Fibroblast of gingiva (primary cell): ENCODE results near the gene SIK3.
"Not testable (repeated sequence)": the region's sequence is repeated elsewhere in the genome, so short reads cannot be mapped to it uniquely, and the experiment has no call there.

Source experiments
- DNase-seq: peaks from one replicate; pipeline ENCODE4 v3.0.0-alpha.2; 2011; ENCODE audit warnings: low read depth

Gene SIK3

GRCh38 chr11:117098269-117099232 is at the start of gene SIK3:
TSS of gene SIK3 (minus strand) at chr11:117098428. CDS start at chr11:117098415, 13 bp downstream.
- DNase-seq = peak; percentile 95

- DNase-seq = peak; percentile 22
These were observed 48.3 kb upstream of the SIK3 start for GRCh38 chr11:117146521-117146920.

- peak; percentile 20 for DNase-seq
These were observed 47.1 kb upstream of the SIK3 start for GRCh38 chr11:117145393-117145761.

- DNase-seq = peak; percentile 50
These were observed 46.5 kb upstream of the SIK3 start for GRCh38 chr11:117144477-117145392.

- peak; percentile 88 for DNase-seq
These were observed 45.7 kb upstream of the SIK3 start, which contains the start of gene PAFAH1B2 for GRCh38 chr11:117143871-117144476. TSS of gene PAFAH1B2 (plus strand) at chr11:117144287. CDS start at chr11:117152448, 8,161 bp downstream.

GRCh38 chr11:117143390-117143789 is 45.2 kb upstream of the SIK3 start:
- DNase-seq = peak; percentile 14

- DNase-seq = not testable (repeated sequence)
These were observed 39.2 kb upstream of the SIK3 start for GRCh38 chr11:117137223-117138086.

GRCh38 chr11:117134979-117135378 is 36.8 kb upstream of the SIK3 start:
- DNase-seq = not testable (repeated sequence)

- DNase-seq = no peak
These were observed 36.2 kb upstream of the SIK3 start for GRCh38 chr11:117134431-117134830.

- no peak for DNase-seq
These were observed 32.7 kb upstream of the SIK3 start for GRCh38 chr11:117130879-117131278.

GRCh38 chr11:117130396-117130795 is 32.2 kb upstream of the SIK3 start:
- not testable (repeated sequence) for DNase-seq

GRCh38 chr11:117128289-117128688 is 30.1 kb upstream of the SIK3 start:
- DNase-seq = no peak

GRCh38 chr11:117127171-117127901 is 29.1 kb upstream of the SIK3 start:
- no peak for DNase-seq

GRCh38 chr11:117126223-117126965 is 28.2 kb upstream of the SIK3 start:
- no peak for DNase-seq

- no peak for DNase-seq
These were observed 24.3 kb upstream of the SIK3 start for GRCh38 chr11:117122556-117122955.

GRCh38 chr11:117121176-117121575 is 22.9 kb upstream of the SIK3 start:
- peak; percentile 13 for DNase-seq

- no peak for DNase-seq
These were observed 19.5 kb upstream of the SIK3 start for GRCh38 chr11:117117681-117118080.

GRCh38 chr11:117112939-117113338 is 14.7 kb upstream of the SIK3 start:
- not testable (repeated sequence) for DNase-seq

- not testable (repeated sequence) for DNase-seq
These were observed 14.3 kb upstream of the SIK3 start for GRCh38 chr11:117112497-117112896.
